Endodermal cell (in vitro differentiated cells): ENCODE measurements around the gene RPGRIP1L. TPM values are rescaled to one million over a fixed set of nuclear protein-coding genes. Genes with fewer than 3 reads are reported as not detected.

Experiments
- DNase-seq: peaks from one replicate; pipeline ENCODE4 v3.0.0-alpha.2; 2017
- H3K27ac ChIP-seq: 2 replicates; pipeline ENCODE4 v1.5.1; 2013; ENCODE audit warnings: mild to moderate bottlenecking, low read depth, low read length, moderate library complexity
- H3K27me3 ChIP-seq: 2 replicates; pipeline ENCODE4 v1.6.1; 2013; ENCODE audit warnings: mild to moderate bottlenecking, low read length, moderate library complexity; ENCODE audit not compliant: insufficient read depth, control insufficient read depth, poor library complexity, severe bottlenecking
- H3K36me3 ChIP-seq: 2 replicates; pipeline ENCODE4 v1.7.0; 2013; ENCODE audit warnings: mild to moderate bottlenecking, low read length, moderate library complexity; ENCODE audit not compliant: control insufficient read depth, insufficient read depth
- H3K4me1 ChIP-seq: one replicate; pipeline ENCODE4 v1.7.0; 2013; ENCODE audit warnings: low read length; ENCODE audit not compliant: control insufficient read depth, insufficient read depth
- H3K4me3 ChIP-seq: 2 replicates; pipeline ENCODE4 v1.5.1; 2013; ENCODE audit warnings: mild to moderate bottlenecking, low read length, moderate library complexity
- H3K9ac ChIP-seq: 2 replicates; pipeline ENCODE4 v1.6.1; 2013; ENCODE audit warnings: mild to moderate bottlenecking, low read length, moderate library complexity; ENCODE audit not compliant: poor library complexity, severe bottlenecking; ENCODE audit errors: extremely low read depth
- H3K9me3 ChIP-seq: 2 replicates; pipeline ENCODE4 v1.6.1; 2013; ENCODE audit warnings: mild to moderate bottlenecking, low read length, moderate library complexity; ENCODE audit not compliant: control insufficient read depth
- H3K27ac Mint-ChIP-seq: 2 replicates; pipeline ENCODE4 v1.8.0; 2020; ENCODE audit warnings: mixed read lengths
- H3K27me3 Mint-ChIP-seq: 2 replicates; pipeline ENCODE4 v1.8.0; 2021; ENCODE audit warnings: mild to moderate bottlenecking, mixed read lengths; ENCODE audit not compliant: insufficient read depth
- H3K36me3 Mint-ChIP-seq: 2 replicates; pipeline ENCODE4 v1.8.0; 2020; ENCODE audit warnings: low read depth, mixed read lengths
- H3K4me1 Mint-ChIP-seq: 2 replicates; pipeline ENCODE4 v1.8.0; 2020; ENCODE audit warnings: mixed read lengths
- H3K4me3 Mint-ChIP-seq: 2 replicates; pipeline ENCODE4 v1.8.0; 2020; ENCODE audit warnings: mild to moderate bottlenecking, moderate library complexity, mixed read lengths
- H3K9me3 Mint-ChIP-seq: 2 replicates; pipeline ENCODE4 v1.8.0; 2020; ENCODE audit warnings: mild to moderate bottlenecking, mixed read lengths
- WGBS, 2 experiments: methylation state at CpG; one replicate each; pipeline versions ENCODE4 v1.1.5 to v1.1.7; 2013; ENCODE audit warnings: missing lambda C conversion rate in 2 of 2, mixed read lengths in 1 of 2; ENCODE audit not compliant: insufficient coverage in 1 of 2, insufficient read length in 1 of 2; 5-methylcytosine and 5-hydroxymethylcytosine counted together
- total RNA-seq, 2 donors: library from RNA; stranded (reverse); fragmentation: NEBNext Ultra II Directional in 1 of 2; extraction: Animal tissue kit (Norgen Biotek cat#: 25700) in 1 of 2; gene quantifications; 2 replicates in 1 of 2; 3 replicates in 1 of 2; pipeline ENCODE4 v1.2.1, GENCODE V29; 2021
- TF ChIP-seq, protein P1 (sequence below): fragments of 200-600 bp; sonication (generic); conservative IDR thresholded peaks from 2 replicates; pipeline ENCODE4 v1.5.0; 2021; ENCODE audit warnings: antibody characterized with exemption, mild to moderate bottlenecking

The RPGRIP1L gene
- total RNA-seq, 2 donors from 2014 or later = 15.9 to 19.8 TPM

DNA sequence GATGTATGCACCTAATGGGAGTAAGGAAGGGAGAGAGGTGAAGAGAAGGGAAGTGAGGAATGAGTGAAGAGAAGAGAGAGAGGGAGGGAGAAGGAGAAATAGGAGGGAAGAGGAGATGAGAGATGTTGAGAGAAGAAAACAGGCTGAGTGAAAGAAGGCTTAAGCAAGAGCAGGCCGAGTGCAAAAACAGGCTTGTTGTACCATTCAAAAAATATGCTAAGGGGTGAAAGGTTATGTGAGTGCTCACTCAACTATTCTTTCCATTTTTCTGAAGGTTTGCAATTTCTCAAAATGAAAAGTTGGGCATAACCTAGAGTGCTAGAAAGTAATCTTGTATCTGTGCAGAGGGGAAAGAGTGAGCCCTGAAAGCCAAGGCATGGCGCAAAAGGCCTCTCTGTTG is 22.9 kb downstream of the RPGRIP1L start:
- Histone ChIP-seq H3K4me3 (no peak overlapping the region), H3K27ac (no peak overlapping the region), H3K9me3 (peaks cover 8% of the 10 kb centered on the region), H3K36me3 (peaks cover 14% of the 10 kb centered on the region), H3K9ac (no peak overlapping the region), H3K27me3 (no peaks in the 10 kb centered on the region), H3K4me1 (no peaks in the 10 kb centered on the region)
- WGBS, 2 experiments = 96 to 100% methylated on average over 2 of the region's 2 CpGs
- Mint-ChIP-seq H3K4me1 (no peaks in the 10 kb centered on the region), H3K27me3 (no peaks in the 10 kb centered on the region), H3K4me3 (no peak overlapping the region), H3K27ac (peak overlapping the region; percentile 36), H3K9me3 (peaks cover 10% of the 10 kb centered on the region), H3K36me3 (peaks cover 21% of the 10 kb centered on the region)
- TF ChIP-seq, protein P1, sequence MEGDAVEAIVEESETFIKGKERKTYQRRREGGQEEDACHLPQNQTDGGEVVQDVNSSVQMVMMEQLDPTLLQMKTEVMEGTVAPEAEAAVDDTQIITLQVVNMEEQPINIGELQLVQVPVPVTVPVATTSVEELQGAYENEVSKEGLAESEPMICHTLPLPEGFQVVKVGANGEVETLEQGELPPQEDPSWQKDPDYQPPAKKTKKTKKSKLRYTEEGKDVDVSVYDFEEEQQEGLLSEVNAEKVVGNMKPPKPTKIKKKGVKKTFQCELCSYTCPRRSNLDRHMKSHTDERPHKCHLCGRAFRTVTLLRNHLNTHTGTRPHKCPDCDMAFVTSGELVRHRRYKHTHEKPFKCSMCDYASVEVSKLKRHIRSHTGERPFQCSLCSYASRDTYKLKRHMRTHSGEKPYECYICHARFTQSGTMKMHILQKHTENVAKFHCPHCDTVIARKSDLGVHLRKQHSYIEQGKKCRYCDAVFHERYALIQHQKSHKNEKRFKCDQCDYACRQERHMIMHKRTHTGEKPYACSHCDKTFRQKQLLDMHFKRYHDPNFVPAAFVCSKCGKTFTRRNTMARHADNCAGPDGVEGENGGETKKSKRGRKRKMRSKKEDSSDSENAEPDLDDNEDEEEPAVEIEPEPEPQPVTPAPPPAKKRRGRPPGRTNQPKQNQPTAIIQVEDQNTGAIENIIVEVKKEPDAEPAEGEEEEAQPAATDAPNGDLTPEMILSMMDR = no peak
- DNase-seq = no peak

DNA sequence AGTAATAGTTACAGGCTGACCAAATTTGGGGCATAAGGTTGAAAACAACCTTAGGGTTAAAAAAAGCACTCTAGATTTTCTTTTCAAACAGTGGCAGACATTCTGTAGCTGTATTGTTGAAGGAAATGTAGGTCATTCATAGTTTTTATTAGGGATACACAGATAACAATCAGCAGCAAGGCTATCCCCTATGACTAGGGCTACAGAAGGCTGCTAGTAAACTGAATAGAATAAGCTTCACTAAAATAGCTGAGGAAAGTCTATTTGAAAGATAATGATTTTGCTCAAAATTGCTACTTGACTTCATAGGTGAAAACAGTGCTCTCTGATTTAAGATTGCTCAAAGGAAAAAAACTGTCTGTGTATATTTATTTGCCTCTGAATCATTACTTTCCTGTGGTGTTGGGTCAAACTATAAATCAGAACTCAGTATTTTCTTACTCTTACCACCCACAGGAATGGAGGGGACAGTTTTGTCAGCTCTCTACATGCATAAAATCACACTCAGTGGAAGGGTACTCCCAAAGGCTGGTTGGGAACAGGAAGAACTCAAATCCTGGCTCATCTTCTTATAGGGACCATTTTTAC is 24.8 kb downstream of the RPGRIP1L start:
- no peaks in the 10 kb centered on the region for H3K4me1 ChIP-seq

DNA sequence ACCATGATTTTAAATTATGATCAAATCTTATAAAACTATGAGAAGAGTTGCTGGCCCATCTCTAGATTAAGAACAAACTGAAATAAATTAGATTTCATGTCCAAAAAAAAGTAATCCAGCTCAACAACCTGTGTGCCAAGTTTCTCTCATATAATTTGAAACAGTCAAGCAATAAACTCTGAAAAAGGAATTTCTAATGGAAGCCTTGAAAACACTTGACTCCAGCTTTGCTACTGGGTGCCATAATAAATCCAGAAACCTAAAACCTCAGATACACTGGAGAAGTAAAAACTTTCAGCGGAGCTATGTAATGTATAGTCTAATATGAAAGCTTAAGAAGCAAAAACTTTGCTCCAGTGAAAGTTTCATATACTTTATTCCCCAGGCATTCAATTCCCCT is 25.5 kb downstream of the RPGRIP1L start:
- DNase-seq = no peak
- no peaks in the 10 kb centered on the region for H3K4me1 Mint-ChIP-seq
- Histone ChIP-seq H3K4me1 (no peaks in the 10 kb centered on the region), H3K9ac (no peak overlapping the region), H3K9me3 (no peaks in the 10 kb centered on the region), H3K27ac (no peak overlapping the region), H3K27me3 (no peaks in the 10 kb centered on the region), H3K4me3 (no peak overlapping the region), H3K36me3 (peaks cover 6% of the 10 kb centered on the region)
- TF ChIP-seq, protein P1 = no peak
- no peak overlapping the region for H3K4me3 Mint-ChIP-seq
- no peak overlapping the region for H3K27ac Mint-ChIP-seq
- no peaks in the 10 kb centered on the region for H3K9me3 Mint-ChIP-seq
- no peaks in the 10 kb centered on the region for H3K27me3 Mint-ChIP-seq
- peaks cover 2% of the 10 kb centered on the region for H3K36me3 Mint-ChIP-seq
- WGBS, 2 experiments = no CpG with 5 or more reads among the region's 1 CpG

More for the DNA sequence above, 24.8 kb downstream of the RPGRIP1L start:
- no peaks in the 10 kb centered on the region for H3K27me3 Mint-ChIP-seq
- H3K27ac Mint-ChIP-seq = no peak overlapping the region
- TF ChIP-seq, protein P1 = no peak
- Histone ChIP-seq H3K36me3 (peaks cover 6% of the 10 kb centered on the region), H3K27ac (no peak overlapping the region), H3K27me3 (no peaks in the 10 kb centered on the region), H3K9ac (no peak overlapping the region), H3K4me3 (no peak overlapping the region), H3K9me3 (no peaks in the 10 kb centered on the region)
- DNase-seq = no peak
- H3K4me3 Mint-ChIP-seq = no peak overlapping the region
- peaks cover 9% of the 10 kb centered on the region for H3K36me3 Mint-ChIP-seq
- H3K4me1 Mint-ChIP-seq = no peaks in the 10 kb centered on the region
- H3K9me3 Mint-ChIP-seq = no peaks in the 10 kb centered on the region
